NCI-H1105 (cell line): ENCODE results near the gene PHTF2.
"Not testable (repeated sequence)": the region's sequence is repeated elsewhere in the genome, so short reads cannot be mapped to it uniquely, and the experiment has no call there.

Experiments used
- DNase-seq: peaks from one replicate; lab custom pipeline; 2025; lab: John Stamatoyannopoulos, UW

Gene PHTF2

GRCh38 chr7:77830649-77831355 is 32.2 kb downstream of the PHTF2 start:
- no peak for DNase-seq

- no peak for DNase-seq
Observed at GRCh38 chr7:77831481-77831880, 32.9 kb downstream of the PHTF2 start.

- DNase-seq, result no peak
Observed at GRCh38 chr7:77831953-77832352, 33.4 kb downstream of the PHTF2 start.

- no peak for DNase-seq
Observed at GRCh38 chr7:77833136-77833535, 34.6 kb downstream of the PHTF2 start.

GRCh38 chr7:77836425-77836824 is 37.9 kb downstream of the PHTF2 start:
- DNase-seq, result not testable (repeated sequence)

- DNase-seq, result no peak
Observed at GRCh38 chr7:77837275-77837674, 38.7 kb downstream of the PHTF2 start.

- no peak for DNase-seq
Observed at GRCh38 chr7:77837966-77838365, 39.4 kb downstream of the PHTF2 start.

GRCh38 chr7:77838929-77839491 is 40.4 kb downstream of the PHTF2 start:
- no peak for DNase-seq

GRCh38 chr7:77839919-77840318 is 41.3 kb downstream of the PHTF2 start:
- DNase-seq, result no peak

GRCh38 chr7:77843194-77843593 is 44.6 kb downstream of the PHTF2 start:
- no peak for DNase-seq

GRCh38 chr7:77846317-77847092 is 47.9 kb downstream of the PHTF2 start:
- DNase-seq, result no peak

GRCh38 chr7:77855371-77856083 is 57.0 kb downstream of the PHTF2 start:
- DNase-seq, result no peak

- no peak for DNase-seq
Observed at GRCh38 chr7:77858278-77858677, 59.7 kb downstream of the PHTF2 start.

- DNase-seq, result no peak
Observed at GRCh38 chr7:77859343-77859742, 60.8 kb downstream of the PHTF2 start.

- DNase-seq, result no peak
Observed at GRCh38 chr7:77862691-77863090, 64.1 kb downstream of the PHTF2 start.

- DNase-seq, result no peak
Observed at GRCh38 chr7:77863860-77864259, 65.3 kb downstream of the PHTF2 start.

GRCh38 chr7:77866370-77866769 is 67.8 kb downstream of the PHTF2 start:
- DNase-seq, result no peak

GRCh38 chr7:77866786-77867536 is 68.4 kb downstream of the PHTF2 start:
- no peak for DNase-seq

GRCh38 chr7:77867537-77867865 is 68.9 kb downstream of the PHTF2 start:
- no peak for DNase-seq

GRCh38 chr7:77872256-77872655 is 73.7 kb downstream of the PHTF2 start:
- DNase-seq, result not testable (repeated sequence)

- DNase-seq, result not testable (repeated sequence)
Observed at GRCh38 chr7:77873416-77874327, 75.1 kb downstream of the PHTF2 start.
